Measurements from ENCODE around the gene VSIG10L.

Gene VSIG10L

GRCh38 chr19:51365211-51365964 is 23.4 kb upstream of the VSIG10L start:
- DNase-seq = no peak

- DNase-seq = no peak
Measured at GRCh38 chr19:51364200-51365106, 22.5 kb upstream of the VSIG10L start.

- DNase-seq = no peak
Measured at GRCh38 chr19:51361239-51361638, 19.3 kb upstream of the VSIG10L start.

- no peak for DNase-seq
Measured at GRCh38 chr19:51359294-51359693, 17.4 kb upstream of the VSIG10L start.

- no peak for DNase-seq
Measured at GRCh38 chr19:51357952-51358351, 16.0 kb upstream of the VSIG10L start.

- no peak for DNase-seq
Measured at GRCh38 chr19:51356159-51356801, 14.3 kb upstream of the VSIG10L start.

- DNase-seq = no peak
Measured at GRCh38 chr19:51354742-51355148, 12.8 kb upstream of the VSIG10L start.

- no peak for DNase-seq
Measured at GRCh38 chr19:51354103-51354741, 12.3 kb upstream of the VSIG10L start.

- DNase-seq = no peak
Measured at GRCh38 chr19:51352783-51353360, 10.9 kb upstream of the VSIG10L start.

GRCh38 chr19:51351266-51351990 is 9.5 kb upstream of the VSIG10L start:
- DNase-seq = no peak

GRCh38 chr19:51347209-51347928 is 5.4 kb upstream of the VSIG10L start:
- DNase-seq = no peak

- no peak for DNase-seq
Measured at GRCh38 chr19:51346742-51347141, 4.8 kb upstream of the VSIG10L start.

- DNase-seq = no peak
Measured at GRCh38 chr19:51345076-51345620, 3.2 kb upstream of the VSIG10L start.

- no peak for DNase-seq
Measured at GRCh38 chr19:51342631-51343569, 961 bp upstream of the VSIG10L start.

GRCh38 chr19:51341066-51341465 is 873 bp downstream of the VSIG10L start:
- DNase-seq = no peak

GRCh38 chr19:51339687-51340656 is 2.0 kb downstream of the VSIG10L start:
- DNase-seq = peak; percentile 82

GRCh38 chr19:51339313-51339686 is 2.6 kb downstream of the VSIG10L start:
- DNase-seq = no peak

GRCh38 chr19:51338563-51339312 is 3.2 kb downstream of the VSIG10L start:
- DNase-seq = peak; percentile 66
